Measurements from ENCODE around the gene KAZN.

The KAZN gene

GRCh38 chr1:15088281-15088971 lies 489.9 kb downstream of the KAZN start:
- DNase-seq (ENCODE audit: low read depth): no peak
- no peak overlapping the region for H3K4me3 ChIP-seq (ENCODE audit: control insufficient read depth, low read depth, low read length)
- TF ChIP-seq CTCF (conservative IDR thresholded peaks at IDR 0.05; ENCODE audit: control insufficient read depth, insufficient read depth, low read depth, low read length): no peak

GRCh38 chr1:15089258-15089992 lies 490.9 kb downstream of the KAZN start:
- TF ChIP-seq CTCF (conservative IDR thresholded peaks at IDR 0.05; ENCODE audit: control insufficient read depth, insufficient read depth, low read depth, low read length): no peak
- DNase-seq (ENCODE audit: low read depth): no peak
- no peak overlapping the region for H3K4me3 ChIP-seq (ENCODE audit: control insufficient read depth, low read depth, low read length)

GRCh38 chr1:15090373-15090772 lies 491.9 kb downstream of the KAZN start:
- no peak for TF ChIP-seq CTCF (conservative IDR thresholded peaks at IDR 0.05; ENCODE audit: control insufficient read depth, insufficient read depth, low read depth, low read length)
- DNase-seq (ENCODE audit: low read depth): no peak
- no peak overlapping the region for H3K4me3 ChIP-seq (ENCODE audit: control insufficient read depth, low read depth, low read length)

GRCh38 chr1:15094056-15094455 lies 495.6 kb downstream of the KAZN start:
- no peak overlapping the region for H3K4me3 ChIP-seq (ENCODE audit: control insufficient read depth, low read depth, low read length)
- no peak for DNase-seq (ENCODE audit: low read depth)
- TF ChIP-seq CTCF (conservative IDR thresholded peaks at IDR 0.05; ENCODE audit: control insufficient read depth, insufficient read depth, low read depth, low read length): no peak

- no peak for DNase-seq (ENCODE audit: low read depth)
Observed at GRCh38 chr1:15094719-15095495, 496.4 kb downstream of the KAZN start.

More at GRCh38 chr1:15094719-15095495, 496.4 kb downstream of the KAZN start:
- no peak overlapping the region for H3K4me3 ChIP-seq (ENCODE audit: control insufficient read depth, low read depth, low read length)
- no peak for TF ChIP-seq CTCF (conservative IDR thresholded peaks at IDR 0.05; ENCODE audit: control insufficient read depth, insufficient read depth, low read depth, low read length)

Measured in fibroblast of mammary gland (primary cell).